ENCODE results near the gene TMA7. TPM values are rescaled to one million over a fixed set of nuclear protein-coding genes. Genes with fewer than 3 reads are reported as not detected.

Gene TMA7
- total RNA-seq, 1 donor from 2014 or later: 326 TPM

DNA sequence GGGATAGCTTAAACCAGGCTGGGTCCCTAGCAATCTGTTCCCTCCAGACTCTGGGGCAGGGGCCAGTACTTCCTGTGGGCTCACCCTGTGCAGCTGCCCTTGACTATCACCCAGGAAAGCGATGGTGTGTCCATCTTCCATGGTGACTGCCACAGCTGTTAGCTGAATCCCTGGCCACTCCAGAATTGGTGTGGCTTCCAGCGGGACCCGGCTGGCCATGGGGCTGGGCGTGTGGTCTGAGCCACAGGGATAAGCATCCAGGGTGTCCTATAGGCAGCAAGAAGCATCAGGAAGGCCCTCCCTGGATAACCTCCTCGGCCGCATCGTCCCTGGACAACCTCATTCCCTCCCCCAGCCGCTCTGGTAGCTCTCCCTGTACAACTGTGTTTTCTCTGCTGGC is 17.4 kb upstream of the TMA7 start:
- Mint-ChIP-seq H3K4me3 (ENCODE audit: unreplicated experiment) (peak overlapping the region; percentile 14), H3K9me3 (ENCODE audit: unreplicated experiment) (no peaks in the 10 kb centered on the region), H3K4me1 (ENCODE audit: unreplicated experiment) (peaks cover 17% of the 10 kb centered on the region), H3K36me3 (ENCODE audit: low read depth, unreplicated experiment) (peaks cover 18% of the 10 kb centered on the region), H3K27ac (ENCODE audit: unreplicated experiment) (no peak overlapping the region), H3K27me3 (ENCODE audit: unreplicated experiment) (peaks cover 19% of the 10 kb centered on the region)
- TF ChIP-seq, protein P1, sequence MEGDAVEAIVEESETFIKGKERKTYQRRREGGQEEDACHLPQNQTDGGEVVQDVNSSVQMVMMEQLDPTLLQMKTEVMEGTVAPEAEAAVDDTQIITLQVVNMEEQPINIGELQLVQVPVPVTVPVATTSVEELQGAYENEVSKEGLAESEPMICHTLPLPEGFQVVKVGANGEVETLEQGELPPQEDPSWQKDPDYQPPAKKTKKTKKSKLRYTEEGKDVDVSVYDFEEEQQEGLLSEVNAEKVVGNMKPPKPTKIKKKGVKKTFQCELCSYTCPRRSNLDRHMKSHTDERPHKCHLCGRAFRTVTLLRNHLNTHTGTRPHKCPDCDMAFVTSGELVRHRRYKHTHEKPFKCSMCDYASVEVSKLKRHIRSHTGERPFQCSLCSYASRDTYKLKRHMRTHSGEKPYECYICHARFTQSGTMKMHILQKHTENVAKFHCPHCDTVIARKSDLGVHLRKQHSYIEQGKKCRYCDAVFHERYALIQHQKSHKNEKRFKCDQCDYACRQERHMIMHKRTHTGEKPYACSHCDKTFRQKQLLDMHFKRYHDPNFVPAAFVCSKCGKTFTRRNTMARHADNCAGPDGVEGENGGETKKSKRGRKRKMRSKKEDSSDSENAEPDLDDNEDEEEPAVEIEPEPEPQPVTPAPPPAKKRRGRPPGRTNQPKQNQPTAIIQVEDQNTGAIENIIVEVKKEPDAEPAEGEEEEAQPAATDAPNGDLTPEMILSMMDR (IDR thresholded peaks at IDR 0.05; ENCODE audit: unreplicated experiment): no peak
- DNase-seq (ENCODE audit: low spot score): no peak

GRCh38 chr3:48423241-48423882 is 16.7 kb upstream of the TMA7 start:
- no peaks in the 10 kb centered on the region for H3K9me3 Mint-ChIP-seq (ENCODE audit: unreplicated experiment)
- DNase-seq (ENCODE audit: low spot score): no peak
- peaks cover 26% of the 10 kb centered on the region for H3K27me3 Mint-ChIP-seq (ENCODE audit: unreplicated experiment)
- H3K36me3 Mint-ChIP-seq (ENCODE audit: low read depth, unreplicated experiment): peaks cover 18% of the 10 kb centered on the region
- TF ChIP-seq, protein P1 (IDR thresholded peaks at IDR 0.05; ENCODE audit: unreplicated experiment): no peak
- H3K4me3 Mint-ChIP-seq (ENCODE audit: unreplicated experiment): peak overlapping the region; percentile 14
- peaks cover 24% of the 10 kb centered on the region for H3K4me1 Mint-ChIP-seq (ENCODE audit: unreplicated experiment)
- no peak overlapping the region for H3K27ac Mint-ChIP-seq (ENCODE audit: unreplicated experiment)

- TF ChIP-seq, protein P1 (IDR thresholded peaks at IDR 0.05; ENCODE audit: unreplicated experiment): no peak
- Mint-ChIP-seq H3K9me3 (ENCODE audit: unreplicated experiment) (no peaks in the 10 kb centered on the region), H3K36me3 (ENCODE audit: low read depth, unreplicated experiment) (peaks cover 18% of the 10 kb centered on the region), H3K4me1 (ENCODE audit: unreplicated experiment) (peaks cover 24% of the 10 kb centered on the region), H3K27ac (ENCODE audit: unreplicated experiment) (no peak overlapping the region), H3K4me3 (ENCODE audit: unreplicated experiment) (no peak overlapping the region), H3K27me3 (ENCODE audit: unreplicated experiment) (peaks cover 26% of the 10 kb centered on the region)
- no peak for DNase-seq (ENCODE audit: low spot score)
These were observed 16.0 kb upstream of the TMA7 start for GRCh38 chr3:48423883-48424695.

DNA sequence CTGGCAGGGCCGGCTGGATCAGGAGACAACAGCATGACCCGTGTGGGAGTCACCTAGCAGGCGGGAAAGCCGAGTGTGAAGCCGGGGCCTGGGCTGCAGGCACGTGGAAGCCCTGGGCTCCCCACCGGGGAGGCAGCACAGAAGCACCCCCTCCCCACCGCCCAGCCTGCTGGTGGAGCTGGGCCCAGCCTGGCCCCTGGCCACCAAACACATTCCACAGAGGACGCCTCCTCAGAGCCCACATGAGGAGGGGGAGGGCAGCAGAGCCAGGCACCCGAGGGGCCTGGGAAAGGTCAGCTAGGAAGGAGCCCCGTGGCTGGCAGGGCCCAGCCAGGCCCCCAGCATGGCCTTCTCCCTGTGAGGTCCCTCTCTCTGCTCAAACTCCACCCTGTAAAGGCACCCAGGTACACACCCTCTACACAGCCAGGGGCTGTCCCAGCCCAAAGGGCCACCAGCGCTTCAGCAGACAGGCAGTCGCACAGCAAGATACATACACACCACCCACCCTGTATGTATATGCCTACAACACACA is 14.7 kb upstream of the TMA7 start:
- peak overlapping the region; percentile 28 for H3K4me3 Mint-ChIP-seq (ENCODE audit: unreplicated experiment)

More for the DNA sequence above, 14.7 kb upstream of the TMA7 start:
- no peak for DNase-seq (ENCODE audit: low spot score)
- TF ChIP-seq, protein P1 (IDR thresholded peaks at IDR 0.05; ENCODE audit: unreplicated experiment): no peak
- Mint-ChIP-seq H3K27ac (ENCODE audit: unreplicated experiment) (peak overlapping the region; percentile 49), H3K4me1 (ENCODE audit: unreplicated experiment) (peaks cover 24% of the 10 kb centered on the region), H3K27me3 (ENCODE audit: unreplicated experiment) (peaks cover 26% of the 10 kb centered on the region), H3K9me3 (ENCODE audit: unreplicated experiment) (no peaks in the 10 kb centered on the region), H3K36me3 (ENCODE audit: low read depth, unreplicated experiment) (peaks cover 18% of the 10 kb centered on the region)
